ENCODE results near the gene HAL.
A peak's percentile ranks its signal among the peaks of the same experiment; 100 is the strongest.

Gene HAL

GRCh38 chr12:96039516-96039915 is 43.4 kb upstream of the HAL start:
- no peak for TF ChIP-seq CTCF (IDR thresholded peaks at IDR 0.05; ENCODE audit: low read depth, low read length)
- DNase-seq (ENCODE audit: extremely low read depth, low read depth): no peak

- TF ChIP-seq CTCF (IDR thresholded peaks at IDR 0.05; ENCODE audit: low read depth, low read length): no peak
- DNase-seq (ENCODE audit: extremely low read depth, low read depth): no peak
These were observed 40.8 kb upstream of the HAL start for GRCh38 chr12:96036765-96037455.

GRCh38 chr12:96035283-96036236 is 39.4 kb upstream of the HAL start, which contains the start of gene LTA4H:
LTA4H (minus strand) TSS chr12:96035587; CDS start chr12:96035519, 68 bp downstream.
- DNase-seq (ENCODE audit: extremely low read depth, low read depth): peak; percentile 98
- TF ChIP-seq CTCF (IDR thresholded peaks at IDR 0.05; ENCODE audit: low read depth, low read length): no peak

- no peak for DNase-seq (ENCODE audit: extremely low read depth, low read depth)
- no peak for TF ChIP-seq CTCF (IDR thresholded peaks at IDR 0.05; ENCODE audit: low read depth, low read length)
These were observed 38.6 kb upstream of the HAL start for GRCh38 chr12:96034621-96035282.

- DNase-seq (ENCODE audit: extremely low read depth, low read depth): no peak
- no peak for TF ChIP-seq CTCF (IDR thresholded peaks at IDR 0.05; ENCODE audit: low read depth, low read length)
These were observed 37.6 kb upstream of the HAL start for GRCh38 chr12:96033549-96034389.

GRCh38 chr12:96029826-96030225 is 33.7 kb upstream of the HAL start:
- no peak for TF ChIP-seq CTCF (IDR thresholded peaks at IDR 0.05; ENCODE audit: low read depth, low read length)

More at GRCh38 chr12:96029826-96030225, 33.7 kb upstream of the HAL start:
- DNase-seq (ENCODE audit: extremely low read depth, low read depth): no peak

Data from AG09319 (cell line).